ENCODE data around the gene LRRC4B.

Gene LRRC4B

GRCh38 chr19:50481351-50482149, 86.7 kb downstream of the LRRC4B start:
- TF ChIP-seq TEAD4 (IDR thresholded peaks at IDR 0.05) (no peak), EGR1 (IDR thresholded peaks at IDR 0.05) (no peak), CREB1 (IDR thresholded peaks at IDR 0.05; ENCODE audit: low read depth) (no peak), TAF1 (IDR thresholded peaks at IDR 0.05; ENCODE audit: low read depth) (no peak), YY1 (IDR thresholded peaks at IDR 0.05; ENCODE audit: low read depth) (no peak), RAD21 (IDR thresholded peaks at IDR 0.05; ENCODE audit: low read depth) (no peak), USF1 (IDR thresholded peaks at IDR 0.05) (no peak), MAX (IDR thresholded peaks at IDR 0.05) (no peak), EP300 (IDR thresholded peaks at IDR 0.05; ENCODE audit: borderline replicate concordance) (no peak)

- TF ChIP-seq EGR1 (IDR thresholded peaks at IDR 0.05) (no peak), USF1 (IDR thresholded peaks at IDR 0.05) (no peak), ZBTB7A (IDR thresholded peaks at IDR 0.05; ENCODE audit: low read depth) (no peak), RAD21 (IDR thresholded peaks at IDR 0.05; ENCODE audit: low read depth) (no peak), TAF1 (IDR thresholded peaks at IDR 0.05; ENCODE audit: low read depth) (no peak), MAX (IDR thresholded peaks at IDR 0.05) (no peak), FOXM1 (IDR thresholded peaks at IDR 0.05; ENCODE audit: borderline replicate concordance, low read depth) (no peak), TCF12 (IDR thresholded peaks at IDR 0.05; ENCODE audit: low read depth) (no peak), NFIC (IDR thresholded peaks at IDR 0.05) (no peak)
Measured at GRCh38 chr19:50480281-50481111, 87.7 kb downstream of the LRRC4B start.

- TF ChIP-seq TCF12 (IDR thresholded peaks at IDR 0.05; ENCODE audit: low read depth) (no peak), FOXM1 (IDR thresholded peaks at IDR 0.05; ENCODE audit: borderline replicate concordance, low read depth) (no peak), MAX (IDR thresholded peaks at IDR 0.05) (no peak), CEBPB (IDR thresholded peaks at IDR 0.05) (no peak), TAF1 (IDR thresholded peaks at IDR 0.05; ENCODE audit: low read depth) (no peak), EP300 (IDR thresholded peaks at IDR 0.05; ENCODE audit: borderline replicate concordance) (no peak), TEAD4 (IDR thresholded peaks at IDR 0.05) (no peak), NFIC (IDR thresholded peaks at IDR 0.05) (no peak), ZBTB7A (IDR thresholded peaks at IDR 0.05; ENCODE audit: low read depth) (no peak), REST (IDR thresholded peaks at IDR 0.05; ENCODE audit: low read depth) (no peak), CREB1 (IDR thresholded peaks at IDR 0.05; ENCODE audit: low read depth) (no peak), EGR1 (IDR thresholded peaks at IDR 0.05) (no peak), USF1 (IDR thresholded peaks at IDR 0.05) (no peak), YY1 (IDR thresholded peaks at IDR 0.05; ENCODE audit: low read depth) (no peak), RAD21 (IDR thresholded peaks at IDR 0.05; ENCODE audit: low read depth) (no peak)
Measured at GRCh38 chr19:50479761-50480251, 88.4 kb downstream of the LRRC4B start.

- TF ChIP-seq FOXM1 (IDR thresholded peaks at IDR 0.05; ENCODE audit: borderline replicate concordance, low read depth) (no peak), NFIC (IDR thresholded peaks at IDR 0.05) (no peak), ZBTB7A (IDR thresholded peaks at IDR 0.05; ENCODE audit: low read depth) (no peak), EP300 (IDR thresholded peaks at IDR 0.05; ENCODE audit: borderline replicate concordance) (no peak), RAD21 (IDR thresholded peaks at IDR 0.05; ENCODE audit: low read depth) (no peak), YY1 (IDR thresholded peaks at IDR 0.05; ENCODE audit: low read depth) (no peak), TCF12 (IDR thresholded peaks at IDR 0.05; ENCODE audit: low read depth) (no peak), USF1 (IDR thresholded peaks at IDR 0.05) (no peak), REST (IDR thresholded peaks at IDR 0.05; ENCODE audit: low read depth) (no peak)
Measured at GRCh38 chr19:50478901-50479715, 89.1 kb downstream of the LRRC4B start.
